Measurements from ENCODE around the gene C4A.
"Not testable (repeated sequence)": the region's sequence is repeated elsewhere in the genome, so short reads cannot be mapped to it uniquely, and the experiment has no call there.

Gene C4A

GRCh38 chr6:31980998-31981397 lies 859 bp upstream of the C4A start:
- DNase-seq (ENCODE audit: low spot score), result not testable (repeated sequence)

GRCh38 chr6:31989363-31989762 lies 7.5 kb downstream of the C4A start:
- not testable (repeated sequence) for DNase-seq (ENCODE audit: low spot score)

GRCh38 chr6:31994421-31994820 lies 12.6 kb downstream of the C4A start:
- DNase-seq (ENCODE audit: low spot score), result not testable (repeated sequence)

GRCh38 chr6:31996385-31996784 lies 14.5 kb downstream of the C4A start:
- DNase-seq (ENCODE audit: low spot score), result not testable (repeated sequence)

- DNase-seq (ENCODE audit: low spot score), result not testable (repeated sequence)
Measured at GRCh38 chr6:32002546-32003268, 20.9 kb downstream of the C4A start.

GRCh38 chr6:32003301-32003700 lies 21.4 kb downstream of the C4A start:
- DNase-seq (ENCODE audit: low spot score), result not testable (repeated sequence)

- not testable (repeated sequence) for DNase-seq (ENCODE audit: low spot score)
Measured at GRCh38 chr6:32004393-32004792, 22.5 kb downstream of the C4A start.

GRCh38 chr6:32004864-32005537 lies 23.1 kb downstream of the C4A start:
- not testable (repeated sequence) for DNase-seq (ENCODE audit: low spot score)

GRCh38 chr6:32005538-32005880 lies 23.7 kb downstream of the C4A start:
- not testable (repeated sequence) for DNase-seq (ENCODE audit: low spot score)

- not testable (repeated sequence) for DNase-seq (ENCODE audit: low spot score)
Measured at GRCh38 chr6:32005991-32006529, 24.2 kb downstream of the C4A start.

GRCh38 chr6:32007086-32007485 lies 25.2 kb downstream of the C4A start:
- DNase-seq (ENCODE audit: low spot score), result not testable (repeated sequence)

- DNase-seq (ENCODE audit: low spot score), result not testable (repeated sequence)
Measured at GRCh38 chr6:32008037-32008436, 26.2 kb downstream of the C4A start.

- not testable (repeated sequence) for DNase-seq (ENCODE audit: low spot score)
Measured at GRCh38 chr6:32008616-32009015, 26.8 kb downstream of the C4A start.

GRCh38 chr6:32009537-32009936 lies 27.7 kb downstream of the C4A start:
- DNase-seq (ENCODE audit: low spot score), result not testable (repeated sequence)

GRCh38 chr6:32010856-32011530 lies 29.1 kb downstream of the C4A start:
- DNase-seq (ENCODE audit: low spot score), result not testable (repeated sequence)

- DNase-seq (ENCODE audit: low spot score), result not testable (repeated sequence)
Measured at GRCh38 chr6:32012941-32013617, 31.2 kb downstream of the C4A start.

GRCh38 chr6:32013738-32014137 lies 31.9 kb downstream of the C4A start:
- DNase-seq (ENCODE audit: low spot score), result not testable (repeated sequence)

- not testable (repeated sequence) for DNase-seq (ENCODE audit: low spot score)
Measured at GRCh38 chr6:32014547-32014946, 32.7 kb downstream of the C4A start, which contains the start of gene C4B. TSS of gene C4B (plus strand) at chr6:32014795. CDS start at chr6:32014846, 51 bp downstream.

GRCh38 chr6:32022100-32022499 lies 40.2 kb downstream of the C4A start:
- DNase-seq (ENCODE audit: low spot score), result not testable (repeated sequence)

- DNase-seq (ENCODE audit: low spot score), result not testable (repeated sequence)
Measured at GRCh38 chr6:32028631-32029030, 46.8 kb downstream of the C4A start.

GRCh38 chr6:32029553-32029952 lies 47.7 kb downstream of the C4A start:
- DNase-seq (ENCODE audit: low spot score), result not testable (repeated sequence)

All from activated CD4-positive, alpha-beta T cell treated with anti-CD3 and anti-CD28 coated beads, Interleukin-2, Interleukin-4, amounts not matched to agents 100 ng/mL and 50 ng/mL, durations not matched to agents 16 hours and 8 hours (primary cell).